Stimulated activated CD8-positive, alpha-beta memory T cell treated with anti-CD3 and anti-CD28 coated beads, Interleukin-12 subunit alpha, Interleukin-12 subunit beta, amount 100 ng/mL, for 24 hours (primary cell): ENCODE data around the gene DNAH11.
"Not testable (repeated sequence)": the region's sequence is repeated elsewhere in the genome, so short reads cannot be mapped to it uniquely, and the experiment has no call there.

ENCODE experiments used
- DNase-seq: peaks from one replicate; pipeline ENCODE4 v3.0.0-alpha.2; 2020; ENCODE audit errors: extremely low read depth

The DNAH11 gene

GRCh38 chr7:21927693-21928092 lies 384.9 kb downstream of the DNAH11 start:
- no peak for DNase-seq

GRCh38 chr7:21933293-21933692 lies 390.5 kb downstream of the DNAH11 start:
- DNase-seq, result not testable (repeated sequence)

GRCh38 chr7:21934808-21935207 lies 392.0 kb downstream of the DNAH11 start:
- no peak for DNase-seq

- DNase-seq, result no peak
Measured at GRCh38 chr7:21938463-21938862, 395.6 kb downstream of the DNAH11 start.

GRCh38 chr7:21939136-21939857 lies 396.5 kb downstream of the DNAH11 start:
- peak; percentile 46 for DNase-seq

- no peak for DNase-seq
Measured at GRCh38 chr7:21939858-21940372, 397.1 kb downstream of the DNAH11 start.

- DNase-seq, result no peak
Measured at GRCh38 chr7:21941611-21942141, 398.8 kb downstream of the DNAH11 start.

GRCh38 chr7:21942955-21943354 lies 400.1 kb downstream of the DNAH11 start:
- no peak for DNase-seq

GRCh38 chr7:21943436-21943835 lies 400.6 kb downstream of the DNAH11 start:
- DNase-seq, result no peak

GRCh38 chr7:21944616-21945453 lies 402.0 kb downstream of the DNAH11 start:
- DNase-seq, result no peak

GRCh38 chr7:21945454-21946221 lies 402.8 kb downstream of the DNAH11 start, which contains the start of gene CDCA7L:
Gene CDCA7L (minus strand): TSS chr7:21945899. CDS start chr7:21945804, 95 bp downstream.
- peak; percentile 36 for DNase-seq

- DNase-seq, result no peak
Measured at GRCh38 chr7:21946222-21946709, 403.4 kb downstream of the DNAH11 start.

GRCh38 chr7:21947056-21947455 lies 404.2 kb downstream of the DNAH11 start:
- DNase-seq, result no peak

GRCh38 chr7:21947946-21948345 lies 405.1 kb downstream of the DNAH11 start:
- DNase-seq, result no peak

- no peak for DNase-seq
Measured at GRCh38 chr7:21948364-21948763, 405.5 kb downstream of the DNAH11 start.

GRCh38 chr7:21948887-21949540 lies 406.2 kb downstream of the DNAH11 start:
- DNase-seq, result no peak
